T47D (cell line): ENCODE measurements around the gene SGCA.
A peak's percentile ranks its signal among the peaks of the same experiment; 100 is the strongest.

Experiments used
- DNase-seq, 2 experiments: peaks; one replicate each; pipeline versions ENCODE4 v3.0.0 to v3.0.0-alpha.2; 2011 to 2012; ENCODE audit warnings: low read depth in 1 of 2, low spot score in 1 of 2
- JUND ChIP-seq: IDR thresholded peaks from 2 replicates; pipeline ENCODE4 v1.6.1; 2012; ENCODE audit warnings: low read depth
- in situ Hi-C: cut with HindIII; loops from 2 replicates; pipeline ENCODE4 v1.10.0; 2016; ENCODE audit warnings: low sequenced_read_pairs, low pct_unique_long_range_greater_than_20kb

The SGCA gene

DNA sequence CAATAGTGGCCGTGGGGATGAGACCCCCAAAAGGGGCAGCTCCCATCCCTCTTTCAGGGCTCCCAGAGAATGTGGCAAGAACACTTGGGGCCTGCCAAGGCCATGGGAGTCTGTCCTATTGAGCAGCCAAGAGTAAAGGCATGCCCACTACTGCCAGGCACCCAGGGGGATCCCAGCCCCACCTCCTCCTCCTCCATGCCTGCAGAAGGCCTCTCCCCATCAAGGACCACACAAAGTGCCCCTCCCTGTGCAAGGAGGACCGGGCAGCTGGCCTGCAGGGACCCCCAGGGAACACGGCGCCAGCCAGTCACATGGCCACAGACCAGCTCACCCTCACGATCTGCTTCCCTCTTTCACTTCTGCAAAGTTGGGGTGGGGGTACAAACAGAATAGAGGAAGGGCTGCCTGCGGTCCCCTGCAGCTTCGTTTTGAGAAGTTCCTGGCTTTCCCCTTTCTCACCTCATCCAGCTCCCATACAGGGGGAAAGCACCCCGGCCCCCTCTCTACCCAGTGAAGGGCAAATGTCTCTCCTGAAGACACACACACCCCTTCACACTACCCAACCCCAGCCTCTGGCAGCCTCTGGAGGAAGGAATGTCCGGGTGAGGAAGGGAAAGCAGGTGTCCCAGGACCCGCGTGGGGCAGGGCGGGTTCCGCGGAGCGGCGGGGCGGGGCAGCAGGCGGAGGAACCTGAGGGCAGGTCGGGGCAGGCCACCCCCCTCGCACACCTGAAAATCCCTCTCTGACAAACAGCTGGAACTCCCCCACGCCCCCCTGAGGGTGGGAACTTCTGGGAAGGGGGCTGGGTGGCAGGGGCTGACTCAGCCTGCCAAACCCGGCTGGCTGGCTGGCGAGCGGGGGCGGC is 17.3 kb upstream of the SGCA start:
- no peak for TF ChIP-seq JUND
- in situ Hi-C loops: no loop called here
- peak; percentile 88 to 97 for DNase-seq

DNA sequence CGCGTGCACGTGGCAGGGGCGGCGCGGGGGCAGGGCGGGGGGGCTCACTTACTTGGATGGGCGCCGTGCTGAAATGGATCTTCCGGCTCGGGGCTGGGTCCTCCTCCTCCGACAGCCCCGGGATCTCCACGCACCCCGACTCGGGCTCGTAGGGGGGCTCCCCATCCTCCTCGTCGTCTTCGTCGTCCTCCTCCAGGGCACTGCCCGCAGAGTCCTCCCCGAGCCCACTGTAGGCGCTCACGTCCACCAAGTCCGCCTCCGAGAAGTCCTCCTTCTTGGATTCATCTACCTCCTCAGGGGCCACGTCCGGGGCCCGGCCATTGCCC is 16.8 kb upstream of the SGCA start:
- in situ Hi-C loops: no loop called here
- no peak for TF ChIP-seq JUND
- DNase-seq: no peak

DNA sequence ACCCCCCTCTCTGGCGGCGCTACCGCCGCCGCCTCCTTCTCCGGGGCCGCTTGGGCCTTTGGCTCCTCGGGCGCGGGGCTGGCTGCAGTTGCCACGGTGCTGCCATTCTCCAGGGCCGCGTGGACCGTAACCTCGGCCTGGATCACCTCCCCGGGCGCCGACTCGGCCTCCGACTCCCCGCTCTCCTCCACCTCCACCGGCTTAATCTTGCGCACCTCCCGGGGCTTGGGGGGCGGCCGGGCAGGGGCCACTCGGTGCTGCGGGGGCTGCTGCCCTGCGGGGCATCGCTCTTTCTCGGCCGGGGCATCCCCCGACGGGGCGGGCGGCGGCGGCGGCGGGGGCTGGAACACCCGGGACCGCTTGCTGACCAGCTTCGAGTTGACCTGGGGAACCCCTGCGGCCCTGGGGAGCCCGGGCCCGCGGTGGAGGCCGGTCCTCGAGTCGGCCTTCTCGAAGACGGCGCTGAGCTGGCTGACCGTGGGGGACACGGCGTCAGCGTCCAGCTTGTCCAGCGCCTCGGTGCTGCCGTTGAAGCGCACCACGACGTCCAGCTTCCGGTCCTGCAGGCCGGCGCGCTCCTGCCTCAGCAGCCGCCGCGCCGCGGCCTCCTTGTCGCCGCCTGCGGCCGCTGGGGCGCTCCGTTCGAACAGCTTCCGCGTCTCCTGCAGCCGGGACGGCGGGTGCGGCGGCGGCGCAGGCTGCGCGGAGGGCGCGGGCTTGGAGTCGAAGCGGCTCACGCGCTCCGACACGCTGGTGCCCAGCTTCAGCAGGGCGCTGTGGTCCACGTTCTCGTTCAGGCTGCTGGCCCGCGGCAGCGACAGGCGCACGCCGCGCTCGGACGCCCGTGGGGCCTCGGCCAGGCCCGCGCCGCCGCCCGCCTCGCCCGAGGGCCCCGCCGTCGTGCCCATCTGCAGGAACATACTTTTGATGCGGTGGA is 16.1 kb upstream of the SGCA start:
- no peak for TF ChIP-seq JUND
- in situ Hi-C loops: no loop called here
- peak; percentile 66 to 77 for DNase-seq

DNA sequence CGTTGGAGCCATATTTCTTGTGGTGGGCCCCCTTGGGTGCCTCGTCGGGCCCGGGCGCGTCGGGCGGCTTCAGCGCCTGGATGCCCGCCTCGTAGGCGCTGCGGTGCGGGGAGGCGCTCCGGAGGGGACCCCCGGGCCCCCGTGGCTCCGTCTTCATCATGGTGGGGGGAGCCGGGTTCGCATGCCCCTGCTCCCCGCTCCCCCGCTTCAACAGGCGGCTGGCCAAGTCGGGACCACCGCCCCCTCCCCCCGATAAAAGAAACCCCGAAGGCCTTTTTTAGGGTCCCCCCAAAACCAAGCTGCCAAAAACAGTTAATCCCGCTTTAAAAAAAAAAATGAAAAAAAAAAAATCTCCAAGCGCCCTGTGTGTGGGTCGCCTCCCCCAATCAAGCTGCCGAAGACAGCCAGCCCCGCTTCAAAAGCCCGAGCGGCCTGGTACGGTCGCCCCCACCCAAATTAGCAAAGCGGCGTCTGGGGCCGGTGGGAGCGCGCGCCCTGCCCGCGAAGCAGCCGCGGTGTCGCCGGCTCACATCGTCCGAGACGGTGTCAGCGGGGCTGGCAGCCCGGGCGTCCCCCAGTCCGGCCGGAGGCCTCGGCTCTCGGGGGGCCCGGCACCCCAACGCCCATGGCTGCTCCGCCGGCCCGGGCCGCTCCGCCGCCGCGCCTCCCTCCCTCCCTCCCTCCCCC is 15.3 kb upstream of the SGCA start, which contains the start of gene PPP1R9B:
PPP1R9B (minus strand) TSS at position 324 of the 687 bp plus-strand sequence; CDS start at position 160, 164 bp downstream.
- no peak for DNase-seq
- no peak for TF ChIP-seq JUND
- in situ Hi-C loops: no loop called here

DNA sequence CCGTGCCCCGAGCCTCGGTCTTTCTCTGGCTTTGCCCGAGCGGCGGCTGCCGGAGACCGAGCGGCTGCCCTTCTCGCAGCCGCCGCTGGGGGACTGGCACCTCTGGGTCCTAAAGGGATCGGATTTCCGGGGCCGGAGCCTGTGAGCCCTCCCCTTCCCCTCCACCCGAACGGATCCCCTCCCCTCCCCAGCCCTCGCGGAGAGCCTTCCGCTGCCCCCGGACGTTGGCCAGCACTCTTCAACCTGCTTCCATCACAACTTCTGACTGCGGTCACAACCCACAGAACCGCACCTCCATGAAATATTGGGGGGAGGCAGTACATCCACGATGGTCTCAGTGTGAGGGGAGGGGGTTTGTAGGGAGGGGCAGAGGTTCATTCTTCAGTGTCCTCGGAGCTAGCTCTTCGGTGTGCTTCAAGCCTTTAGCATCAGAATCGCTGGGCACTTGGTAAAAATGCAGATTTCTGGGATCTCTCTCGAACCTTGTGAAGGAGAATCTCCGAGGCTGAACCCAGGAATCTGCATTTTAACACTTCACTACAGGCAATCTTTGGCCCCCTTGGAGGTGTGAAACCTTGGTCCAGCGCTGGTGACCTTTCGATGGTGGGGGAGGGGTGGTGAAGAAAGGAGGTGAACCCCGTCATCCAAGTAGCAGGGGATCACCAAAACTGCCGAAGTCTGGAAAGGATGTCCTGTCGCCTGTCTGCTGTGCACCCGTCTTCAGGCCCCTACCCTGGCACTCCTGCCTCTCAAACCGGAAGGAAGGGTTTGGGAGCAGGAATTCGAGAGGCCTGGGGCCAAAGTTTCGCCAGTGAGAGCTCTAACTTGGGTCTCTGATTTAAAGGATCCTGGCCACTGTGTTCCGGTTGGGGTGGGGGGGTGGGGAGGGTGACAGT is 14.5 kb upstream of the SGCA start:
- peak; percentile 97 to 98 for DNase-seq
- no peak for TF ChIP-seq JUND
- in situ Hi-C loops: no loop called here

DNA sequence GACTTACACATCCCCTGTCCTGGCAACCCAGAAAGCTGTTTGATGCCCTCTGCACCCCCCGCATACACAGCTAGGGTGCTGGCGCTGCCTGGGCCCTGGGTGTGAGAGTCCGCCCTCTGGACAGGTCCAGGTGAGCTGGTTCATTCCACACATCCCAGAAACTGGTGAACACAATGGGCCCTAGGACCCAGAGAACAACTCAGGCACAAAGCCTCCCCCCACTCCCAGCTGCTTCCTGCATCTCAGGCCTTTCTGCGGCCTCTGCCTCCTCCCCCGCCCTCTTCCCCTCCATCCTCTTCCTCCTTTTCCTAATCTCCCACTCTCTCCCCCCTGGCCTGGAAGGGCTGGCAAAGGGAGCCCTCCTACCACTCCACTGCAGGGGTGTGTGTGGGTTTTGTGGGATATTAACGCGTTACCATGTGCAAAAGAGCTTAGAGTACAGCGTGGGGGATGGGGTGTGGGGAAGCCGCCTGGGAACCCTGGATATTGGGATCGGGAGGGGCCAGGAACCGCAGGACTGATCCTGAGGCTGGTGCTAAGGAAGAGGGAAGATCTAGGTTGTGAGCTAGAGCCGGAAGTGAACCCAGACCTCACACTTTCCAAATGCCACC is 13.8 kb upstream of the SGCA start:
- DNase-seq: peak; percentile 95 to 98
- no peak for TF ChIP-seq JUND
- in situ Hi-C loops: no loop called here

DNA sequence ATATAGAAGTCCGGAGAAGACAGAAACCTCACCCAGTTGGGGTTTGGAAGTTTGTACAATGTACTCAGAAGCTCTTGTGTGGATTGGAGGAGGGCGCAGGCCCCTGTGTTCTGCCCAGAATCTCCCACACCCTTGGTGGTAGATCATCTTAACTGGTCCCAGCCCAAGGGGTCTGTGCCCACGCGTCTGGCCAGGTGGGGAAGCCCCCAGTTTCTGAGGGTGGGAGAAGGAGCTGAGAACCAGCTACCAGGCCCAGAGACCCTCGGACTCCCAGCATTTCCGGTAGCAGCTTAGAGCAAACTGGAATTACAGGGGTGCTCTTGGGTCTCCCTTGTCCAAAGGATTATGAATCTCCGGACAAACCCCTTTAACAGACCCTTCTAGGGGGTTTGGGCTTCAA is 13.1 kb upstream of the SGCA start:
- no peak for TF ChIP-seq JUND
- no peak for DNase-seq
- in situ Hi-C loops: no loop called here

DNA sequence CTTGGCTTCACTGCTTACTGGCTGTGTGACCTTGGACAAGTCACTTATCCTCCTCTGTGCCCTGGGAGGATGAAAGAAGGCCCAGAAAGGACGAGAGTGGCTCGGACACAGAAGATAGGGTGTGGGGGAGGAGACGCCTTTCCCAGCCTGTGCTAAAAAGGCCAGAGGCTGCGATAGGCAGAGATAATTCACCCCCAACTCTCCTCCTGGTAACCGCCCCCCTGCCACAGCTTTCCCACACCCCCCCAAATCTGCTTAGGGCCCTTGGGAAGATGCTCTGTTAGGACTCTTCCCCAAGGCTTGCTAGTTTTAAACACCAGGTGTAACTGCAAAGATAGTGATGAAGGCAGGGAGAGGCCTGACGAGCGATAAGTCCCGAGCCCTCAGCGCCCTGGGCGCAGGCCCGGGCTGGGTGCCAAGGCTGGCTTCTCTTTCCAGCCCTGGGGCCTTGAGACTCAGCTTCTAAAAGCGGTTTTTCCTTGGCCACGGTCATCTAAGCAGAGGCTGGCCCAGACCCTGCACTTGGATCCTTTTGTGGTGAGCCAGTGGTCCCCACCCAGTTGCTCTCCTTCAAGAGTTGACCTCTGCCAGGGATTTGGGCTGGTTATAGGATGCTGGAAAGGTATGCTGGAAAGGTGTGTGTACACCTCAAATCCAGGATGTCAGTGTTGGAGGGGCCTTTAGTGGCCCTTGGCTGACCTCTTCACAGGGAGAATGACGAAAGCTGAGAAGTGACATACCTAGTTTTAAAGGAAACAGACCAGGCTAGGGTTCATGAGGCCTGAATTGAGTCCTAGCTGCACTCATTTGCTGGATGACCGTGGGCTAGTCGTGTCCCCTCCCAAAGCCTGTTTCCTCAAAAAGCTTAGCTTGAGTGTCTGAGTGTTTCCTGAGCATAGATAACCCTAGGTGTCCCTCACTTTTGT is 11.9 kb upstream of the SGCA start:
- in situ Hi-C loops: no loop called here
- peak in 1 of 2 experiments; percentile 84 for DNase-seq

DNA sequence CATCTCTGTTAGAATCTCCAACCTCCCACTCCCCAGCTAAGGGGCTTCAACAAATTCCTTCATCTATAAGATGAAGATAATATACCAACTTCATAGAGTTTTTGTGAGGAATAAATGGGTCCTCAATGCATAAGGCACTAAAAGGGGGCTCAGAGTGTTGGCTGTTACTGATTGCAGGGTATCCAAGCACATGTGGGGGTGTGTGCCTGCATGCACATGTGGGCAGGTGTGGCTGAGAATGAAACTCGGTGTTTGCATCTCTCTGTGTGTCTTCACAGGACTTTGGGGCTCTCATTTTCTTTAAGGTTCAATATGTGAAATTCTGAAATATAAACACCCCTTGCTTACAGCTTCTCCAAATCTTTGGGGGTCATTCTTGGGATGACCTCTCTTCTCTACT is 11.2 kb upstream of the SGCA start:
- in situ Hi-C loops: no loop called here
- DNase-seq: no peak
- TF ChIP-seq JUND: no peak

More for the DNA sequence above, 11.9 kb upstream of the SGCA start:
- no peak for TF ChIP-seq JUND

DNA sequence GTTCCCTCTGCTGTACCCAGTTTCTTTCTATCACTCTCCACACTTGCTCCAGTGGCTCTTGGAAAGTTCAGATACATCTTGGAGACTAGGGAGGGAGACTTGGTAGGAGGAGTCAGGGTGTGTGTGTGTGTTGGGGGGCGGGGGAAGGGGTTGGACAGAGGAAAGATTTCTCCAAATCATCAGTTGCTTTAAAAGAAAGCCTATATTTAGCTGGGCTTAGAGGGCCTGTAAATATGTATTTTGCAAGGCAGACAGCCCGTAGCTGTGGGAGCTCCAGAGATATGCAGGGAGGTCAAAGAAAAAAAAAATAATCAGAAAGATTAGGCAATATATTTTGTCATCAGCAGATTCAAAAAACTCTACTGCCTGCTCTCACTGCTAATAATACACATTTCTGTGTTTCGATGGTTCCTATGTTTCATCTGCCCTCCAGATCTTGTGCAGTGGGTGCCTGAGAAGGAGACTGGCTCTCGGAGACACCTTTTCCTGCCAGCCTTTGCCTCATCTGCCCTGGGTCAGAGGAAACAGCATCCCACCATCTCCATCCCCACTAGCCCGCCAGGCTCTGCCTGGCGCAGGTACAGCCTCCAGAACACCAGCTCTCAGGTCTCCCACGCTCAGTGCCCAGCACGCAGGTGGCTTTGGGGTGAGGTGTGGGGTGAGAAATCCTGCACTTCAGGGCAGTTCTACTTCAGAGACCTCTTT is 10.5 kb upstream of the SGCA start:
- in situ Hi-C loops: no loop called here
- no peak for TF ChIP-seq JUND
- DNase-seq: no peak
